Adrenal gland (tissue), 5 donors: ENCODE measurements around the gene LYPD8.

Experiments
- CTCF ChIP-seq, 6 experiments: fragments of 450-650 bp in 4 of 6; fragments of 200-600 bp in 2 of 6; sonication (generic) in 1 of 6; IDR thresholded peaks; 1 replicate in 5 of 6; 2 replicates in 1 of 6; pipeline versions ENCODE4 v1.5.1 to v1.8.0; 2016 to 2021; ENCODE audit warnings: antibody characterized with exemption in 6 of 6, mild to moderate bottlenecking in 2 of 6, moderate library complexity in 1 of 6
- POLR2A ChIP-seq, 2 donors: fragments of 450-650 bp; IDR thresholded peaks; one replicate each; pipeline ENCODE4 v1.6.1; 2017; ENCODE audit warnings: antibody characterized with exemption in 2 of 2, mild to moderate bottlenecking in 2 of 2, moderate library complexity in 1 of 2
- donor health status: DM: no; HTN: no; CAD: no.

- TF ChIP-seq POLR2A (IDR thresholded peaks at IDR 0.05): no peak
- no peak for TF ChIP-seq CTCF (IDR thresholded peaks at IDR 0.05)
Measured at GRCh38 chr1:248782416-248783141, 27.0 kb upstream of the LYPD8 start.
